ENCODE results near the gene AMN. TPM values are rescaled to one million over a fixed set of nuclear protein-coding genes. Genes with fewer than 3 reads are reported as not detected.

AMN gene
- total RNA-seq, 1 experiment from 2014 or later: 70.7 TPM

- Histone ChIP-seq H3K36me3 (ENCODE audit: control insufficient read depth, insufficient read depth, low read length) (peaks cover 2% of the 10 kb centered on the region; the same call in 1 of the 2 replicates), H3K4me1 (no peaks in the 10 kb centered on the region), H3K9me3 (no peaks in the 10 kb centered on the region), H3K4me3 (ENCODE audit: low read depth, low read length) (no peak overlapping the region), H3K27me3 (replicated peaks; ENCODE audit: control insufficient read depth, insufficient read depth, low read length) (no peaks in the 10 kb centered on the region)
- no peak for DNase-seq
- intact Hi-C loops (cut with micrococcal nuclease; ENCODE audit: unreplicated experiment): no loop called here
- H3K9me3 Mint-ChIP-seq (ENCODE audit: unreplicated experiment): no peaks in the 10 kb centered on the region
- peaks cover 69% of the 10 kb centered on the region for H3K36me3 Mint-ChIP-seq (ENCODE audit: insufficient read depth, unreplicated experiment)
- ChIA-PET CTCF (interaction anchor here (0.6 kb wide), 1 partner anchor 270 kb away, joined by 3 read pairs; no protein-coding TSS in a partner anchor), POLR2A (no interaction called here)
- no peak for TF ChIP-seq CTCF (IDR thresholded peaks at IDR 0.05; ENCODE audit: insufficient read depth in 1 of 2, low read depth in 1 of 2, low read length in 1 of 2, severe bottlenecking in 1 of 2, unreplicated experiment in 1 of 2)
- no peaks in the 10 kb centered on the region for H3K27me3 Mint-ChIP-seq (ENCODE audit: insufficient read depth, unreplicated experiment)
- no TSS peak for BruUV-seq (replicated peaks)
- no peaks in the 10 kb centered on the region for H3K4me1 Mint-ChIP-seq (ENCODE audit: low read depth, unreplicated experiment)
- no peak overlapping the region for H3K4me3 Mint-ChIP-seq (ENCODE audit: unreplicated experiment)
- H3K27ac Mint-ChIP-seq (ENCODE audit: unreplicated experiment): no peak overlapping the region
Observed at GRCh38 chr14:102968306-102968705, 45.8 kb downstream of the AMN start.

- Mint-ChIP-seq H3K36me3 (ENCODE audit: insufficient read depth, unreplicated experiment) (peaks cover 63% of the 10 kb centered on the region), H3K4me1 (ENCODE audit: low read depth, unreplicated experiment) (no peaks in the 10 kb centered on the region), H3K27me3 (ENCODE audit: insufficient read depth, unreplicated experiment) (no peaks in the 10 kb centered on the region), H3K27ac (ENCODE audit: unreplicated experiment) (no peak overlapping the region), H3K9me3 (ENCODE audit: unreplicated experiment) (no peaks in the 10 kb centered on the region), H3K4me3 (ENCODE audit: unreplicated experiment) (no peak overlapping the region)
- ChIA-PET CTCF (interaction anchor here (0.6 kb wide), 1 partner anchor 433 kb away, joined by 3 read pairs; no protein-coding TSS in a partner anchor), POLR2A (no interaction called here)
- no peak overlapping the region for H3K4me3 ChIP-seq (ENCODE audit: low read depth, low read length)
- peaks cover 2% of the 10 kb centered on the region for H3K36me3 ChIP-seq (ENCODE audit: control insufficient read depth, insufficient read depth, low read length)
- no TSS peak for BruUV-seq (replicated peaks)
- intact Hi-C loops (cut with micrococcal nuclease; ENCODE audit: unreplicated experiment): no loop called here
- no peaks in the 10 kb centered on the region for H3K4me1 ChIP-seq
- H3K27me3 ChIP-seq (replicated peaks; ENCODE audit: control insufficient read depth, insufficient read depth, low read length): no peaks in the 10 kb centered on the region
- no peaks in the 10 kb centered on the region for H3K9me3 ChIP-seq
- TF ChIP-seq CTCF (IDR thresholded peaks at IDR 0.05; ENCODE audit: insufficient read depth in 1 of 2, low read depth in 1 of 2, low read length in 1 of 2, severe bottlenecking in 1 of 2, unreplicated experiment in 1 of 2): no peak
- DNase-seq: no peak
Observed at GRCh38 chr14:102969060-102969791, 46.8 kb downstream of the AMN start.

- Mint-ChIP-seq H3K9me3 (ENCODE audit: unreplicated experiment) (no peaks in the 10 kb centered on the region), H3K27ac (ENCODE audit: unreplicated experiment) (no peak overlapping the region), H3K27me3 (ENCODE audit: insufficient read depth, unreplicated experiment) (no peaks in the 10 kb centered on the region), H3K4me1 (ENCODE audit: low read depth, unreplicated experiment) (no peaks in the 10 kb centered on the region), H3K4me3 (ENCODE audit: unreplicated experiment) (no peak overlapping the region), H3K36me3 (ENCODE audit: insufficient read depth, unreplicated experiment) (peaks cover 66% of the 10 kb centered on the region)
- H3K9me3 ChIP-seq: no peaks in the 10 kb centered on the region
- ChIA-PET CTCF (interaction anchor here (0.6 kb wide), 1 partner anchor 433 kb away, joined by 3 read pairs; no protein-coding TSS in a partner anchor), POLR2A (no interaction called here)
- intact Hi-C loops (cut with micrococcal nuclease; ENCODE audit: unreplicated experiment): no loop called here
- H3K27me3 ChIP-seq (replicated peaks; ENCODE audit: control insufficient read depth, insufficient read depth, low read length): no peaks in the 10 kb centered on the region
- no peaks in the 10 kb centered on the region for H3K4me1 ChIP-seq
- no peak for TF ChIP-seq CTCF (IDR thresholded peaks at IDR 0.05; ENCODE audit: insufficient read depth in 1 of 2, low read depth in 1 of 2, low read length in 1 of 2, severe bottlenecking in 1 of 2, unreplicated experiment in 1 of 2)
- H3K4me3 ChIP-seq (ENCODE audit: low read depth, low read length): no peak overlapping the region
- peaks cover 2% of the 10 kb centered on the region for H3K36me3 ChIP-seq (ENCODE audit: control insufficient read depth, insufficient read depth, low read length)
- DNase-seq: no peak
- BruUV-seq (replicated peaks): no TSS peak
Observed at GRCh38 chr14:102969901-102970300, 47.4 kb downstream of the AMN start.
